Prostate gland (tissue), 2 donors: Measurements from ENCODE around the gene TJP3.

Source experiments
- CTCF ChIP-seq, 4 experiments: fragments of 200-600 bp in 2 of 4; fragments of 450-650 bp in 2 of 4; sonication (generic) in 2 of 4; IDR thresholded peaks; 1 replicate in 3 of 4; 2 replicates in 1 of 4; pipeline ENCODE4 v1.5.1; 2016 to 2019; ENCODE audit warnings: antibody characterized with exemption in 4 of 4, mild to moderate bottlenecking in 2 of 4, moderate library complexity in 2 of 4
- POLR2A ChIP-seq: fragments of 450-650 bp; IDR thresholded peaks from one replicate; pipeline ENCODE4 v1.6.1; 2016; ENCODE audit warnings: antibody characterized with exemption, mild to moderate bottlenecking

DNA sequence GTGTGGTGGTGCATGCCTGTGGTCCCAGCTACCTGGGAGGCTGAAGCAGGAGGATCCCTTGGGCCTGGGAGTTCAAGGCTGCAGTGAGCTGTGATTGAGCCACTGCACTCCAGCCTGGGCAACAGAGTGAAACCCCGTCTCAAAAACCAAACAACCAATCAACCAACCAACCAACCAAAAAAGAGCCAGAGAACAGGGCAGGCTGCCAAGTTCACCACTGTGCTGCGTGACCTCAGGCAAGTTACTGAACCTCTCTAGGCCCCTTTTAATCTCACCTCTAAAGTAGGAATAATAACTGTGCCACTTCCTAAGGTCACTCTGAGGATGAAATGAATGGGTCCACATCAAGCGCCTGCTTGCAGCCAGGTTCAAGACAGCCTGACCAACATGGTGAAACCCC, 16.9 kb downstream of the TJP3 start:
- no peak for TF ChIP-seq POLR2A
- no peak for TF ChIP-seq CTCF (IDR thresholded peaks at IDR 0.05)
